Kidney (tissue), 14 donors: ENCODE results near the gene WDR89. TPM values are rescaled to one million over a fixed set of nuclear protein-coding genes. Genes with fewer than 3 reads are reported as not detected.

ENCODE experiments used
- DNase-seq, 5 donors: peaks; one replicate each; pipeline ENCODE4 v3.0.0-alpha.2; 2013 to 2020
- FAIRE-seq: peaks from 2 replicates; lab custom pipeline; 2012; peaks lifted over from hg19 to GRCh38; lab: Jason Lieb, UNC
- H3K27ac ChIP-seq, 2 donors: one replicate each; pipeline ENCODE4 v1.7.0; 2013; ENCODE audit warnings: low read depth in 2 of 2, low read length in 2 of 2, inconsistent platforms in 1 of 2
- H3K27me3 ChIP-seq: one replicate; pipeline ENCODE4 v1.7.1; 2013; ENCODE audit warnings: low read length, inconsistent platforms; ENCODE audit not compliant: control insufficient read depth, insufficient read depth
- H3K36me3 ChIP-seq, 3 donors: one replicate each; pipeline versions ENCODE4 v1.7.0 to v1.7.1; 2013; ENCODE audit warnings: low read length in 3 of 3, control low read depth in 1 of 3, inconsistent platforms in 1 of 3; ENCODE audit not compliant: insufficient read depth in 3 of 3, control insufficient read depth in 2 of 3
- H3K4me1 ChIP-seq, 3 donors: one replicate each; pipeline versions ENCODE4 v1.7.0 to v1.7.1; 2013; ENCODE audit warnings: low read length in 3 of 3, inconsistent platforms in 1 of 3, low read depth in 1 of 3; ENCODE audit not compliant: control insufficient read depth in 2 of 3, insufficient read depth in 2 of 3
- H3K4me3 ChIP-seq, 3 donors: one replicate each; pipeline versions ENCODE4 v1.7.0 to v1.8.1; 2013; ENCODE audit warnings: low read length in 3 of 3, control low read depth in 1 of 3, inconsistent platforms in 1 of 3
- H3K9ac ChIP-seq, 3 donors: one replicate each; pipeline versions ENCODE4 v1.7.0 to v1.7.1; 2013; ENCODE audit warnings: low read length in 3 of 3, control low read depth in 1 of 3, inconsistent platforms in 1 of 3
- H3K9me3 ChIP-seq, 3 donors: one replicate each; pipeline versions ENCODE4 v1.7.0 to v1.7.1; 2013; ENCODE audit warnings: low read length in 3 of 3, control low read depth in 1 of 3, inconsistent platforms in 1 of 3; ENCODE audit not compliant: control insufficient read depth in 2 of 3, insufficient read depth in 1 of 3
- CTCF ChIP-seq: IDR thresholded peaks from 3 replicates; pipeline ENCODE4 v1.5.1; 2012; ENCODE audit warnings: mild to moderate bottlenecking, moderate library complexity, borderline replicate concordance; ENCODE audit not compliant: insufficient read depth; ENCODE audit errors: extremely low read depth
- intact Hi-C: fragments of 100-400 bp; cut with DNase I; formaldehyde crosslinking; loops from one replicate; pipeline ENCODE4 v1.11.1; 2022
- polyA plus RNA-seq: library from polyadenylated mRNA; stranded (reverse); fragments of 350-450 nt; fragmentation: Illumina TruSeq; extraction: RNeasy Lipid Tissue Mini Kit (QIAGEN cat#74804); gene quantifications from one replicate; pipeline ENCODE4 v1.2.3, GENCODE V29; 2014; ENCODE audit warnings: low read depth, low replicate concordance; ENCODE audit not compliant: insufficient read depth
- total RNA-seq: library from RNA; stranded (reverse); fragmentation: NEBNext Ultra II Directional; extraction: Animal tissue kit (Norgen Biotek cat#: 25700); gene quantifications from one replicate; pipeline ENCODE4 v1.2.1, GENCODE V29; 2021
- donor health status: control.
- donor health status: control.
- donor health status: control.
- donor health status: control.
- donor health status: control.
- donor health status: DM: yes; HTN: yes; CAD: no.
- donor health status: Normal renal cell carcinoma (clear cell type).

Gene WDR89
- total and polyA plus RNA-seq, 2 donors from 2014 or later: 10.8 to 15.7 TPM

GRCh38 chr14:63603749-63604277 is 37.9 kb downstream of the WDR89 start:
- Histone ChIP-seq H3K9me3 (no peaks in the 10 kb centered on the region), H3K4me3 (no peak overlapping the region), H3K27me3 (no peaks in the 10 kb centered on the region), H3K27ac (no peak overlapping the region), H3K36me3 (peaks cover 0 to 7% (median 2%) of the 10 kb centered on the region in 3 donors), H3K9ac (no peak overlapping the region), H3K4me1 (peaks cover 0 to 2% (median 0%) of the 10 kb centered on the region in 3 donors)
- FAIRE-seq: no peak
- intact Hi-C loops: no loop called here
- peak in 1 of 5 donors; percentile 26 for DNase-seq
- TF ChIP-seq CTCF: no peak

- Histone ChIP-seq H3K27me3 (no peaks in the 10 kb centered on the region), H3K9ac (no peak overlapping the region), H3K36me3 (peaks cover 2 to 9% (median 8%) of the 10 kb centered on the region in 3 donors), H3K9me3 (peaks cover 0 to 3% (median 0%) of the 10 kb centered on the region in 3 donors), H3K4me3 (no peak overlapping the region), H3K27ac (no peak overlapping the region), H3K4me1 (no peaks in the 10 kb centered on the region)
- DNase-seq (no peak), FAIRE-seq (no peak)
- intact Hi-C loops: no loop called here
- no peak for TF ChIP-seq CTCF
Measured at GRCh38 chr14:63598807-63599206, 42.9 kb downstream of the WDR89 start.

- no peaks in the 10 kb centered on the region for H3K27me3 ChIP-seq
- H3K9me3 ChIP-seq: peaks cover 0 to 10% (median 0%) of the 10 kb centered on the region in 3 donors
- FAIRE-seq: no peak
- H3K27ac ChIP-seq: no peak overlapping the region
- no peak overlapping the region for H3K9ac ChIP-seq
- intact Hi-C loops: no loop called here
- peaks cover 2 to 9% (median 8%) of the 10 kb centered on the region in 3 donors for H3K36me3 ChIP-seq
- no peak for DNase-seq
- H3K4me3 ChIP-seq: no peak overlapping the region
- TF ChIP-seq CTCF: no peak
- no peaks in the 10 kb centered on the region for H3K4me1 ChIP-seq
Measured at GRCh38 chr14:63596998-63597658, 44.5 kb downstream of the WDR89 start.
